Transverse colon (tissue), 4 donors: ENCODE data around the gene B3GNT7.

Experiments used
- EP300 ChIP-seq: sonication (generic); formaldehyde crosslinking; IDR thresholded peaks from one replicate; pipeline ENCODE4 v1.6.1; 2017; ENCODE audit warnings: antibody characterized with exemption, low read depth
- POLR2A ChIP-seq: fragments of 450-650 bp; IDR thresholded peaks from one replicate; pipeline ENCODE4 v1.6.1; 2016; ENCODE audit warnings: antibody characterized with exemption, mild to moderate bottlenecking, moderate library complexity
- POLR2AphosphoS5 ChIP-seq, 3 donors: sonication (generic); formaldehyde crosslinking; IDR thresholded peaks; one replicate each; pipeline ENCODE4 v1.6.1; 2016; ENCODE audit warnings: antibody characterized with exemption in 3 of 3
- TF ChIP-seq, protein P1 (sequence below), 5 experiments: fragments of 200-600 bp in 3 of 5; fragments of 450-650 bp in 2 of 5; sonication (generic) in 3 of 5; IDR thresholded peaks; 1 replicate in 2 of 5; 2 replicates in 3 of 5; pipeline ENCODE4 v1.5.1; 2016 to 2017; ENCODE audit warnings: antibody characterized with exemption in 5 of 5, inconsistent platforms in 3 of 5, mild to moderate bottlenecking in 2 of 5, moderate library complexity in 1 of 5

DNA sequence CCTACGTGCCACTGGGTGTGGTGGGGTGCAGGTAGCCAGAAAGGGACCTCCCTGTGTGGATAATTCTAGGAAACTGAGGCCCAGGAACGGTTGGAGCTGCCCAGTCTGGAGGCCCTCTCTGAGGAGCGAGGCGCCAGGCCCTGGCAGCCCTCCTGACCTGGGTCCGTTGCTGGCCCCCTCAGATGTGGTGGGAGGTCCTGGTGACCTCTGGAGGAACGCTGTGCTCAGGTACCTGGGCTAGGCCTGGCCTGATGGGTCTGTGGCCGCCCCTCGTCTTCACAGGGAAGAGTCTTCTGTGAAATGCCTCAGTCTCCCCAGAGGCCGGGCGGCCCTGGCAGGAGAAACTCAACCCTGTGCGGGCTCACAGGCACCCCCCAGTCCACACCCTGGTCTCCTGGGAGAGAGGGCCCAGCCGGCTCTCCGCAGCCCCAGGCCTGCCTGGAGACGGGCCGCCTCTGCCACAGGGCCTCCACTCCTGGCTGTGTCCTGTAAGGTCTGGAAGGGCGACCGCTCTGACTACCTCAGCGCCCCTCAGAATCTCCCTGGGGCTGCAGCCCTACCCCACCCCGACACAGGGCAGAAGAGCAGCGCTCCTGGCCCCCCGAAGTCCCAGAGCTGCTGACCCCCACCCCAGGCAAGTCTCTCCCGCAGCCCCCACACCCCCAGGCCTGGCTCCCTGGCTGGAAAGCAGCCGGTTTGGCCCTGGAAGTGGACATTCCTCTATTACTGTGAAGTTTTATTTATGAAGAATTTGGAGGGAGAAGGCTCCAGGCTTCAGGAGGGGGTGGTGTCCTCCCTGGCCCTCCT lies 3.7 kb downstream of the B3GNT7 start:
- TF ChIP-seq POLR2A (no peak), POLR2AphosphoS5 (IDR thresholded peaks at IDR 0.05) (no peak), EP300 (no peak)
- TF ChIP-seq, protein P1, sequence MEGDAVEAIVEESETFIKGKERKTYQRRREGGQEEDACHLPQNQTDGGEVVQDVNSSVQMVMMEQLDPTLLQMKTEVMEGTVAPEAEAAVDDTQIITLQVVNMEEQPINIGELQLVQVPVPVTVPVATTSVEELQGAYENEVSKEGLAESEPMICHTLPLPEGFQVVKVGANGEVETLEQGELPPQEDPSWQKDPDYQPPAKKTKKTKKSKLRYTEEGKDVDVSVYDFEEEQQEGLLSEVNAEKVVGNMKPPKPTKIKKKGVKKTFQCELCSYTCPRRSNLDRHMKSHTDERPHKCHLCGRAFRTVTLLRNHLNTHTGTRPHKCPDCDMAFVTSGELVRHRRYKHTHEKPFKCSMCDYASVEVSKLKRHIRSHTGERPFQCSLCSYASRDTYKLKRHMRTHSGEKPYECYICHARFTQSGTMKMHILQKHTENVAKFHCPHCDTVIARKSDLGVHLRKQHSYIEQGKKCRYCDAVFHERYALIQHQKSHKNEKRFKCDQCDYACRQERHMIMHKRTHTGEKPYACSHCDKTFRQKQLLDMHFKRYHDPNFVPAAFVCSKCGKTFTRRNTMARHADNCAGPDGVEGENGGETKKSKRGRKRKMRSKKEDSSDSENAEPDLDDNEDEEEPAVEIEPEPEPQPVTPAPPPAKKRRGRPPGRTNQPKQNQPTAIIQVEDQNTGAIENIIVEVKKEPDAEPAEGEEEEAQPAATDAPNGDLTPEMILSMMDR (IDR thresholded peaks at IDR 0.05), result no peak
